LNCAP (cell line): ENCODE data around the gene TAPT1.

Source experiments
- TF ChIP-seq, protein P1 (sequence below): fragments of 450-650 bp; IDR thresholded peaks from 2 replicates; pipeline ENCODE4 v1.5.1; 2017; ENCODE audit warnings: mild to moderate bottlenecking

TAPT1 gene

DNA sequence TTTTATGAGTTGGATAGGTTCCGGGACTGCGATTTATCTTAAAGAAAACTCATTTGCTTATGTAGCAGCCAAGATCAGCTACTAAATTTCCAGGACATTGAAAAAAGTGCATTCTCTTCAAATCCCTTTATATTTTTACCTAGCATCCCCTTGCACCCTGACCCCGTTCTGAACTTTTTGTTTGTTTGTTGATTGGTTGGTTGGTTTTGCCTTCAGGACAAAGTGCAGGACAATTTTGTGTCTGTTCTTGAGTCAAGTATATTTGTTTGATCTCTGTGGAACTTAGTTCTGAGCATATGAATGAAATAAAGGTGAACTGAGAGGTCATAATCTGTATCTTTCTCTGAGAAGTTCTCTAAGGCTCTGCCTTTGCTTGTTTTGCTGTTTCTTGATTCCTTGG is 12.8 kb upstream of the TAPT1 start:
- TF ChIP-seq, protein P1, sequence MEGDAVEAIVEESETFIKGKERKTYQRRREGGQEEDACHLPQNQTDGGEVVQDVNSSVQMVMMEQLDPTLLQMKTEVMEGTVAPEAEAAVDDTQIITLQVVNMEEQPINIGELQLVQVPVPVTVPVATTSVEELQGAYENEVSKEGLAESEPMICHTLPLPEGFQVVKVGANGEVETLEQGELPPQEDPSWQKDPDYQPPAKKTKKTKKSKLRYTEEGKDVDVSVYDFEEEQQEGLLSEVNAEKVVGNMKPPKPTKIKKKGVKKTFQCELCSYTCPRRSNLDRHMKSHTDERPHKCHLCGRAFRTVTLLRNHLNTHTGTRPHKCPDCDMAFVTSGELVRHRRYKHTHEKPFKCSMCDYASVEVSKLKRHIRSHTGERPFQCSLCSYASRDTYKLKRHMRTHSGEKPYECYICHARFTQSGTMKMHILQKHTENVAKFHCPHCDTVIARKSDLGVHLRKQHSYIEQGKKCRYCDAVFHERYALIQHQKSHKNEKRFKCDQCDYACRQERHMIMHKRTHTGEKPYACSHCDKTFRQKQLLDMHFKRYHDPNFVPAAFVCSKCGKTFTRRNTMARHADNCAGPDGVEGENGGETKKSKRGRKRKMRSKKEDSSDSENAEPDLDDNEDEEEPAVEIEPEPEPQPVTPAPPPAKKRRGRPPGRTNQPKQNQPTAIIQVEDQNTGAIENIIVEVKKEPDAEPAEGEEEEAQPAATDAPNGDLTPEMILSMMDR, result no peak

DNA sequence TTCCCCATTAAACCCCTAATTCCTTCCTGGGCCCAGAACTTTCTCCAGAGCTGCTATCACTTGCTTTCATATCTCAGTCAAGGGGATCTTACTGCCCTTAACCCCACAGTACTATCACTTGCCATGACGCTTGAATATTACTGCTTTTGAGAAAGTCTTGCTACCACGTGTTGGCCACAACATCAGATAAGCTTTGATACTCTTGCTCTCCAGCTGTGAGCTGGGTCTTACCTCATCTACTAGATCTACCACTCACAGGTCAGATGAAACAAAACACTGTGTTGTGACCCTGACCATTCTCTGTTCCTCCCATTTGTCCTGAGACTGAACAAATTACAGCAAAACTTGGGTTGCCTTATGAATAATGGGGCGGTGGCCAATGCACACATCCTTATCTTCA is 12.1 kb upstream of the TAPT1 start:
- TF ChIP-seq, protein P1, result no peak

DNA sequence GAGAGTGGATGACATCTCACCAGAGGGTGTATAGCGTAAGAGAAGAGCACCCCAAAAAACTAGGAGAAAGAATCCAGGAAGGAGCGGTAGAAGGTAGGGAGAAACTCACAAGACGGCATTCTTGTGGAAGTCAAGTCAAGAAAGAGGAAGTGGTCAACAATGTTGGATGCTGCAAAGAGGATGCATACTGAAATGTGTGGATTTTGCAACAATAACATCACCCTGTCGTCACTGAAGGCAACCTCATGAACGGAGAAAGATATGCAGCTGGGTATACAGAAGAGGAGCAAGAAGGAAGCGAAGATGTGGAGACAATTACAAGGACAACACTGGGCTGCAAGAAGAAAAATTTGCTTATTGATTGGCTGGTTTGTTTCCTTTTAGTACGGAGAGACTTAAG is 11.4 kb upstream of the TAPT1 start:
- TF ChIP-seq, protein P1, result no peak

DNA sequence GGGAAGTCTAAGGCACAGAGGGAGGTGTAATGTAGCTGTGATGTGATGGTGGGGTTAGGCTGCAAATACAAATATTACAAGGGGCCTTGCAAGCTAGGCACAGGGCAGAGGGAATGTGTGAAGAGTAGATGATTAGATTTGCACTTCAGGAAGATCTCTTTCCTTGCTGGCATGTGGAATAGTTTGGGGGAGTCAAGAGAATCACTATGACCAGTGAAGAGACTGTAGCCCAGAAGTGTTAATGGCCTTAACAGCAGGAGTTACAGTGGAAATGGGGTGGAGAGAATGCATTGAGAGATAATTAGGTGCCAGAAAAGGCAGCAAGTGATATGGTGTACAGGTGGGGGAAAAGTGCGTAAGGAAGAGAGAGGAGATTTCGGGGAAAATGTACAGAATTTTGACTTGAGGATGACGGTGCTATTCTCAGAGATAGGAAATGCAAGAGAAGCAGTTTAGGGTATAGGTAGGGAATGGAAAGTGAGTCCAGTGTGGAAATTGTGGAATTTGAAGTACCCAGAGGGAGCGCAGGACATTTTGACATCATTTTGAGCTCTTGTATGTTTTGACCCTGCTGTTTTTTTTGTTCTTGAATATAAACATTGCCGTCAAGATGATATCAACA is 10.2 kb upstream of the TAPT1 start:
- TF ChIP-seq, protein P1, result no peak

DNA sequence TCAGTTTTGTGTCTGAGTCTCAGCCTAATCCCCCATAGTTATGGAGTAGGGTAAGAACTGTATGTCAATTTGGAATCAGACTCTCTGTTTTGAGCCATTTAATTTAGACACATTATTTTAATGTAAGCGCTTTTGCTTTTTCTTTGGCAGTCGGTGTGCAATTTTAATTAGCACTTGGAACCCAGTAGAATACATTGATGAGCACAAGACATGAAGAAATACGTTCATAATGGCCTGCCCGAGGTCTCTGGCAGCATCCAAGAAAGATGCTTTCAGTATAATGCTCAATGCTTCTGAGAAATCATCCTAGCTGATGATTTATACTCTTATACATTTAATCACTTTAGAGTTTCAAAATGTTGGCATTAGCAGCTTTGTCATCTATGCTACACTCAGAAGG is 8.9 kb upstream of the TAPT1 start:
- TF ChIP-seq, protein P1, result no peak

DNA sequence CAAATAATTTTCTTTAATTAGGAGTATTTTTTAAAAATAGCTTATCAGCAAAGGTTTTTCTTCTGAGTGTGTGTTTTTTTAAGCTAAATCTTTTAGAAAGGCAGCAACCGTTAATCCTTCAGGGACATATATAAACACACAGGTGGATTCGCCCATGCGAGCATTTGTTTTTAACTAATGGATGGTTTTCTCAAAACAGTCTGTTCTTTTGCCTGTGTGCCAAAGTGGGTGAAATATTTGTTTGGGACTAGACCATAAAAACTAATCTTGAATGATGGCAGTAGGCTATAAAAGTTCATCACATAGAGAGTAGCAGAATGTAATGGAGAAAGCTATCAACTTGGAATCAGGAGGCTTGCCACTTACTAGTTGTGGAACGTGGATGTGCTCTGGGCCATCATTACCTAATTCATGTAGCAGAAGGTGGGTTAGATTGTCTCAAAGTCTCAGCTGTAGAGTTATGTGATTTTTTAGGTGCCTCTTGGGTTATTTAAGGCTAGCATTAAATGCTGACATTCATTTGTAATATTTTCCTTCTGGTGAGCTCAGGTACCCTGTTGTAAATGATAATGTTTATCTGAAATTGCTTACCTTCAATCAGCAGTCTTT is 7.4 kb upstream of the TAPT1 start:
- TF ChIP-seq, protein P1, result no peak

DNA sequence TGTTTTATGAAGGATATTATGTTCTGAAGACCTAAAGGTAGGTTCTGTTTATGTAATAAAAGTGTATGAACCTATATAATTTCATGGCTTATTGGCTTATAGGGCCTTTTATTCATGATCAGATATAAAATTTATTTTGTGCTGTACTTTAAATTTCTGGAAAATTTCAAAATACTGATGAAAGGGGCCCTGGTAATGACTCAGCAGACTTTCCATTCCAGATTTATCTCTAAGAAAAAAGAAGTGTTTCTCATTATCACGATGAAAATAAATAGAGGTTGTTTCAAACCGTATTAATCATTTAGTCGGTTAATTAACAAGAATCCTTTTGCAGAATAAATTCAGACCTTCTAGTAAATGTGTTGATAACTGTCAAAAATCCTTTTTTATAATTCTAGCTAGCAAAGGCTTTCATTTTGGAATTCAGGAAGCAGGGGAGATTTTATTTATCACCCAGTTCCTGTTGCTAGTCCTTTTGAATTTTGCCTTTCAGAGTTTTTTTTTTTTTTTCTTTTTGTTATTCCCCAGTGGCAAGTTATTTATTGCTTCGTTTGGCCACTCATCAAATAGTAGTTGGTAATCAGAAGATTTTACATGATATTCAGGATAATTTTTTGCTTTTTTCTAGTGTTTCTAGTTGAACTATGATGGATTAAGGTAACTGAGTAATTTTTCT is 5.4 kb upstream of the TAPT1 start:
- TF ChIP-seq, protein P1, result no peak
